Parathyroid adenoma (tissue), 2 donors: ENCODE results near the gene PTPN14.

Experiments used
- H2AFZ ChIP-seq: fragments of 300-600 bp; sonication (generic); one replicate; pipeline ENCODE4 v1.7.0; 2017; ENCODE audit warnings: antibody characterized with exemption, mild to moderate bottlenecking
- H3K27ac ChIP-seq: fragments of 300-600 bp; sonication (generic); one replicate; pipeline ENCODE4 v1.7.0; 2017
- H3K27me3 ChIP-seq: fragments of 300-600 bp; sonication (generic); one replicate; pipeline ENCODE4 v1.7.0; 2017; ENCODE audit warnings: low read length; ENCODE audit not compliant: control insufficient read depth, insufficient read depth
- H3K36me3 ChIP-seq: fragments of 300-600 bp; sonication (generic); one replicate; pipeline ENCODE4 v1.7.0; 2017; ENCODE audit warnings: low read length; ENCODE audit not compliant: control insufficient read depth, insufficient read depth
- H3K4me1 ChIP-seq: fragments of 300-600 bp; sonication (generic); one replicate; pipeline ENCODE4 v1.7.0; 2017; ENCODE audit warnings: control low read depth
- H3K4me2 ChIP-seq: fragments of 300-600 bp; sonication (generic); one replicate; pipeline ENCODE4 v1.7.0; 2017; ENCODE audit warnings: low read length
- H3K4me3 ChIP-seq: fragments of 300-600 bp; sonication (generic); one replicate; pipeline ENCODE4 v1.7.0; 2017; ENCODE audit warnings: low read depth, low read length
- H3K79me2 ChIP-seq: fragments of 300-600 bp; sonication (generic); one replicate; pipeline ENCODE4 v1.7.0; 2017; ENCODE audit warnings: control low read depth
- H3K9ac ChIP-seq: fragments of 300-600 bp; sonication (generic); one replicate; pipeline ENCODE4 v1.7.0; 2017; ENCODE audit warnings: mild to moderate bottlenecking
- H3K9me3 ChIP-seq: fragments of 300-600 bp; sonication (generic); one replicate; pipeline ENCODE4 v1.7.0; 2017; ENCODE audit warnings: low read length; ENCODE audit not compliant: control insufficient read depth
- CTCF ChIP-seq: fragments of 300-600 bp; sonication (generic); IDR thresholded peaks from one replicate; pipeline ENCODE4 v1.7.0; 2017; ENCODE audit warnings: antibody characterized with exemption, mild to moderate bottlenecking
- donor health status: primary hyperparathyroidism.

The PTPN14 gene

GRCh38 chr1:214300149-214300780 lies 251.1 kb downstream of the PTPN14 start:
- H2AFZ ChIP-seq = no peak overlapping the region
- no peak overlapping the region for H3K4me2 ChIP-seq
- H3K9me3 ChIP-seq = no peaks in the 10 kb centered on the region
- H3K4me1 ChIP-seq = no peaks in the 10 kb centered on the region
- H3K79me2 ChIP-seq = no peaks in the 10 kb centered on the region
- H3K4me3 ChIP-seq = no peak overlapping the region
- no peak for TF ChIP-seq CTCF
- H3K36me3 ChIP-seq = no peaks in the 10 kb centered on the region
- no peak overlapping the region for H3K9ac ChIP-seq
- no peak overlapping the region for H3K27ac ChIP-seq
- H3K27me3 ChIP-seq = no peaks in the 10 kb centered on the region
